VCaP (cell line): ENCODE data around the gene RPN2.
A peak's percentile ranks its signal among the peaks of the same experiment; 100 is the strongest.

Experiments
- H3K27ac ChIP-seq: fragments of 450-650 bp; 2 replicates; pipeline ENCODE4 v1.5.1; 2017
- TF ChIP-seq, protein P1 (sequence below): fragments of 450-650 bp; conservative IDR thresholded peaks from 2 replicates; pipeline ENCODE4 v1.5.1; 2017; ENCODE audit warnings: mild to moderate bottlenecking, moderate library complexity

RPN2 gene

DNA sequence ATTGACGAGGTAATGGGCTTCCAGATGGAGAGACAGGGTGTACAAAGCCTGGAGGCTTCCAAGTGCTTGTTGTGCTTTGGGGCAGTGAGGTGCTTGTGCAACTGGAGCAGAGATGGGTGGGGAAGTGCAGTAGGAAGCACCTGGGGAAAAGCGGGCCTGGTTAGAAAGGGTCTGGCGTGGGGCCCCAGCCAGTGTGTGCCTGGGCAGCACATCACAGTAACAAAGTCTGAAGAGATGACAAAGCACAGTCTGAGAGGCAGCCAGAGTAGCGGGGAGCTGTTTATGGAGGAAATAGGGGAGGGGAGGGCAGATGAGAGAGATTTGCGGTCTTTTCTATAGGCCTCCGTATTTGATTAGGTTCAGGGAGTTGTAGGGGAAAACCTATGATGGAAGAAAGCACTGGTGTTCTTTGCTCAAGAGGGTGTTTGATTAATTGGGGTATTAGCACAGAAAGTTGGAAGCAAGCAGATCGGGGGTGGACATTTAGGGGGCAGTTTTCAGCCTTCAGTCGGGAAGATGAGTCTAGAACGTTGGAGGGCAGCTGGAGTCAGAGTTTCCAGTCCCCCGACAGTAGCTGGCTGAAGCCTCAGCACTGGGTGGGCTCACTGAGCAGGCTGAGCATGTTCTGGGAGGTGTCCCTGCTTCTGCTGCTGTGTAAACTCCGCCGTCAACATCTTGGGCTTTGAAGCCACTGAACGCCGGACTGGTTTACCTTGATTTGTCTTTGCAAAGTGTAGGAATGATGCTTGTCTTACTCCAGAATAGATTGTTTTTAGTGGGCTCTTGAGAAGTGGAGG is 15.7 kb downstream of the RPN2 start:
- peak overlapping the region; percentile 56 for H3K27ac ChIP-seq
- TF ChIP-seq, protein P1, sequence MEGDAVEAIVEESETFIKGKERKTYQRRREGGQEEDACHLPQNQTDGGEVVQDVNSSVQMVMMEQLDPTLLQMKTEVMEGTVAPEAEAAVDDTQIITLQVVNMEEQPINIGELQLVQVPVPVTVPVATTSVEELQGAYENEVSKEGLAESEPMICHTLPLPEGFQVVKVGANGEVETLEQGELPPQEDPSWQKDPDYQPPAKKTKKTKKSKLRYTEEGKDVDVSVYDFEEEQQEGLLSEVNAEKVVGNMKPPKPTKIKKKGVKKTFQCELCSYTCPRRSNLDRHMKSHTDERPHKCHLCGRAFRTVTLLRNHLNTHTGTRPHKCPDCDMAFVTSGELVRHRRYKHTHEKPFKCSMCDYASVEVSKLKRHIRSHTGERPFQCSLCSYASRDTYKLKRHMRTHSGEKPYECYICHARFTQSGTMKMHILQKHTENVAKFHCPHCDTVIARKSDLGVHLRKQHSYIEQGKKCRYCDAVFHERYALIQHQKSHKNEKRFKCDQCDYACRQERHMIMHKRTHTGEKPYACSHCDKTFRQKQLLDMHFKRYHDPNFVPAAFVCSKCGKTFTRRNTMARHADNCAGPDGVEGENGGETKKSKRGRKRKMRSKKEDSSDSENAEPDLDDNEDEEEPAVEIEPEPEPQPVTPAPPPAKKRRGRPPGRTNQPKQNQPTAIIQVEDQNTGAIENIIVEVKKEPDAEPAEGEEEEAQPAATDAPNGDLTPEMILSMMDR, result no peak

DNA sequence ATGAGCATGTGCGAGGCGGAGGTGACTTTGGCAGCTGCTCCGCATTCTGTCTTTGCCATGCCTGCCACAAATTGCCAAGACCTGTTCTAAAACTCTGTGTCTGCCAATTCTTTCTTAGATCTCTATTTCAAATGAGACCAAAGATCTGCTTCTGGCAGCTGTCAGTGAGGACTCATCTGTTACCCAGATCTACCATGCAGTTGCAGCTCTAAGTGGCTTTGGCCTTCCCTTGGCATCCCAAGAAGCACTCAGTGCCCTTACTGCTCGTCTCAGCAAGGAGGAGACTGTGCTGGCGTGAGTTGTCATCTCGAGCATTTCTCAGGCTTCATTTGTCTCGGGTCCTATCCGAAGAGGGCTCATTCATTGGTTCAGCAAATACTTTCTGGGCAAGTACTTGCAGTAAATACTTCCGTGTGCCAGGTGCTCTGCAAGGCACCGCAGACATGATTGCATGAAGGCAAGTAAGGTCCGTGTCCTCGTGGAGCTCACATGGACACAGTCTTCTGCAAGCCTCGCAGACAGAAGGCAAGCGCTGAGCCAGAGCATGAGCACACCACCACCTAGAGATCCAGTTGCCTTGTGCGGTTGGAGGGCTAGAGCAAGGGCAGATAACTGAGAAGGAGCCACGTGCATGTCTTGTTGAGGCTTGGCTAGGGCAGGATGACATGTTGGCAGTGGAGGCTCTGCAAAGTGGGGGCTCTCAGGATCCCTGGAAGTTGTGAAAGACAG is 20.0 kb downstream of the RPN2 start:
- H3K27ac ChIP-seq, result no peak overlapping the region
- TF ChIP-seq, protein P1, result no peak

DNA sequence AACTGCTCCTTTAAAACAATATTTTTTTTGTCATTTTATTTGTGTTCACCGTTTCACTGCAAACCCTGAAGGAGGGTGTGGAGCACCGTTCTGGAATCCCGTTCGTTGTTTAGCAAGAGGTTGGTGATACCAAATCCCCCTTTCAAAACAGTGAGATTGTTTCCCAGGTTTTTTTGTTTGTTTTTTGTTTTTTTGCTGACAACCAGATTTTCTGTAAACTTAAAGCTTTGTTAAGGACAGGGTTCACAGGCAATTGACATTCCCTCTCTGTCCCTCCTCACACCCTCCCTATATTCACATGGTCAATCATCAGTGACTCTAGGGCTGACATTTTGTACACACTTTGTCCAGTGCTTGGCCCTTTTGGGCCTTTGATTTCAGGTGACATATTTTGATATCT is 21.2 kb downstream of the RPN2 start:
- no peak overlapping the region for H3K27ac ChIP-seq
- TF ChIP-seq, protein P1, result no peak

DNA sequence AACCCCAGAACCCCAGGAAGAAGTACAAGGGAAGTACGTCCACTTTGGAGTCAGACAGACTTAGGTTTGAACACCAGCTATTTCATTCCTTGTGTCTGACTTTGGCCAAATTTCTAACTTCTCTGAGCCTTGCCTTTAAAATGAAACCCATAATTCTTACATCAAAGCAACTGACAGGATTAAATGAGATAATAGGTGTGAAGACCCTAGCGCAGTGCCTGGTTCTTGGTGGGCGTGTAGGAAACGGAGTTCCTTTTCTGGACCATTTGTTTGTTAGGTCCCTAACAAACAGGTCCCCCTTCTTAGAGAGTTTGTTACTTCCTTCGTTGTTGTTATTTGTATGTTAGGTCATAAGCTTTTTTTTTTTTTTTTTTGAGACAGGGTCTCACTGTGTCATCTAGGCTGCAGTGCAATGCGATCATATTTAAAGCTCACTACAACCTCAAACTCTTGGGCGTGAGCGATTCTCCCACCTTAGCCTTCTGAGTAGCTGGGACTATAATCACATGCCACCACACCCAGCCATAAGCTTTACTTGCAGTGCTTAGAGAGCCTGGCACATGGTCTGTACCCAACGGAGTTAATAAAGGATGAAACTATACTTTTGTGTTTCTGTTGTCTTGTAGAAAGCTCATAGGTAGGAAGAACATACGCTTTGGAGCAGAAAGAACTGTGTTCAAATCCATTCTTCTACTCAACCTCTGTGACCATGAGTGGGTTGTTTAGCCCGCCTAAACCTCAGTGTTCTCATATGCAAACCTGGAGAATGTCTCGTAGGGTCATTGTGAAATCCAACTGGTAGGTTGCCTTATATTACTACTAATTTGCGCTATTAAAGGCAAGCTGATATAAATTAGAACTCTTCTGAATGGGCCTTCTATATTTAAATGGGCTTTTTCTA is 22.0 kb downstream of the RPN2 start:
- TF ChIP-seq, protein P1, result no peak
- H3K27ac ChIP-seq, result no peak overlapping the region

GRCh38 chr20:37201827-37202162 is 22.7 kb downstream of the RPN2 start:
- TF ChIP-seq, protein P1, result no peak
- H3K27ac ChIP-seq, result no peak overlapping the region

GRCh38 chr20:37202267-37202943 is 23.3 kb downstream of the RPN2 start:
- TF ChIP-seq, protein P1, result peak; percentile 94
- H3K27ac ChIP-seq, result no peak overlapping the region
